ENCODE data around the gene FAIM.
"Not testable (repeated sequence)": the region's sequence is repeated elsewhere in the genome, so short reads cannot be mapped to it uniquely, and the experiment has no call there.

FAIM gene

GRCh38 chr3:138604106-138604595, 4.4 kb upstream of the FAIM start:
- DNase-seq = not testable (repeated sequence)

GRCh38 chr3:138609898-138610266, 1.3 kb downstream of the FAIM start:
- DNase-seq = no peak

GRCh38 chr3:138615462-138615861, 6.9 kb downstream of the FAIM start:
- no peak for DNase-seq

GRCh38 chr3:138620431-138620830, 11.9 kb downstream of the FAIM start:
- DNase-seq = no peak

GRCh38 chr3:138624518-138624917, 15.9 kb downstream of the FAIM start:
- DNase-seq = no peak

GRCh38 chr3:138625707-138626365, 17.3 kb downstream of the FAIM start:
- no peak for DNase-seq

- no peak for DNase-seq
Observed at GRCh38 chr3:138629526-138629925, 21.0 kb downstream of the FAIM start.

- no peak for DNase-seq
Observed at GRCh38 chr3:138638641-138639040, 30.1 kb downstream of the FAIM start.

- no peak for DNase-seq
Observed at GRCh38 chr3:138640537-138640936, 32.0 kb downstream of the FAIM start.

GRCh38 chr3:138642226-138642926, 33.8 kb downstream of the FAIM start:
- DNase-seq = no peak

GRCh38 chr3:138642927-138643253, 34.3 kb downstream of the FAIM start:
- no peak for DNase-seq

GRCh38 chr3:138646008-138646407, 37.4 kb downstream of the FAIM start:
- no peak for DNase-seq

GRCh38 chr3:138646513-138646912, 37.9 kb downstream of the FAIM start:
- DNase-seq = no peak

- no peak for DNase-seq
Observed at GRCh38 chr3:138649134-138649533, 40.6 kb downstream of the FAIM start.

- no peak for DNase-seq
Observed at GRCh38 chr3:138653567-138653966, 45.0 kb downstream of the FAIM start.

GRCh38 chr3:138657508-138657907, 48.9 kb downstream of the FAIM start:
- no peak for DNase-seq

GRCh38 chr3:138668107-138668506, 59.5 kb downstream of the FAIM start:
- DNase-seq = no peak

- DNase-seq = no peak
Observed at GRCh38 chr3:138670407-138670806, 61.8 kb downstream of the FAIM start.

GRCh38 chr3:138673641-138674530, 65.3 kb downstream of the FAIM start:
- DNase-seq = no peak

- DNase-seq = no peak
Observed at GRCh38 chr3:138675393-138675792, 66.8 kb downstream of the FAIM start.

GRCh38 chr3:138678086-138678485, 69.5 kb downstream of the FAIM start:
- DNase-seq = no peak

GRCh38 chr3:138678874-138679392, 70.4 kb downstream of the FAIM start:
- DNase-seq = no peak

- DNase-seq = not testable (repeated sequence)
Observed at GRCh38 chr3:138680974-138681373, 72.4 kb downstream of the FAIM start.
